A549 (cell line): Measurements from ENCODE around the gene PCID2. TPM values are rescaled to one million over a fixed set of nuclear protein-coding genes. Genes with fewer than 3 reads are reported as not detected.

ENCODE experiments used
- ATAC-seq, 2 experiments: fragments of 200-7000 bp in 1 of 2; fragments of >200 bp in 1 of 2; cut with Nextera tagmentation in 1 of 2; cut with Tn5 transposase in 1 of 2; 3 replicates each; pipeline versions ENCODE4 v1.8.0 to v1.9.1; 2018 to 2020; ENCODE audit warnings: mild to moderate bottlenecking in 1 of 2, moderate library complexity in 1 of 2
- CTCF ChIA-PET: fragments of 300-600 bp; sonication (Branson Sonifier 250); formaldehyde crosslinking; extraction: SDS; loops from one replicate; lab custom pipeline; 2021; ENCODE audit warnings: antibody characterized with exemption, inconsistent platforms; lab: Yijun Ruan, JAX
- POLR2A ChIA-PET: fragments of 350-600 bp; formaldehyde crosslinking; extraction: SDS; loops from one replicate; lab custom pipeline; 2021; ENCODE audit warnings: antibody characterized with exemption, inconsistent platforms; lab: Yijun Ruan, JAX
- DNase-seq, 2 experiments: peaks; one replicate each; pipeline versions ENCODE4 v3.0.0 to v3.0.0-alpha.2; 2011 to 2016; ENCODE audit warnings: low read depth in 1 of 2, low spot score in 1 of 2
- FAIRE-seq: peaks from 2 replicates; lab custom pipeline; 2011; peaks lifted over from hg19 to GRCh38; lab: Jason Lieb, UNC
- H3K27ac ChIP-seq, 2 experiments: fragments of >200 bp; sonication (Bioruptor Twin); formaldehyde crosslinking; 3 replicates each; pipeline ENCODE4 v1.5.1; 2016 to 2017
- H3K4me1 ChIP-seq: fragments of >200 bp; sonication (Bioruptor Twin); formaldehyde crosslinking; 3 replicates; pipeline ENCODE4 v1.6.1; 2016
- H3K4me2 ChIP-seq: fragments of >200 bp; sonication (Bioruptor Twin); formaldehyde crosslinking; 3 replicates; pipeline ENCODE4 v1.6.1; 2016
- H3K4me3 ChIP-seq: fragments of >200 bp; sonication (Bioruptor Twin); formaldehyde crosslinking; 3 replicates; pipeline ENCODE4 v1.5.1; 2016
- H3K9me3 ChIP-seq: fragments of >200 bp; sonication (Bioruptor Twin); formaldehyde crosslinking; 3 replicates; pipeline ENCODE4 v1.6.1; 2016
- ATOH8 ChIP-seq: fragments of 250-450 bp; sonication (Bioruptor Pico); IDR thresholded peaks from 2 replicates; pipeline ENCODE4 v1.5.0; 2020; ENCODE audit warnings: low read depth, mild to moderate bottlenecking, moderate library complexity
- CEBPB ChIP-seq, 2 experiments: fragments of >200 bp in 1 of 2; sonication (Bioruptor Twin) in 1 of 2; formaldehyde crosslinking in 1 of 2; IDR thresholded peaks; 2 replicates each; pipeline ENCODE4 v1.6.1; 2012 to 2016
- EHMT2 ChIP-seq: fragments of 200-600 bp; sonication (generic); IDR thresholded peaks from 2 replicates; pipeline ENCODE4 v1.6.1; 2016; ENCODE audit warnings: antibody characterized with exemption, low read depth, mild to moderate bottlenecking, moderate library complexity
- FOXS1 ChIP-seq: fragments of 250-450 bp; sonication (Bioruptor Pico); IDR thresholded peaks from 2 replicates; pipeline ENCODE4 v1.5.0; 2020; ENCODE audit warnings: mild to moderate bottlenecking, moderate library complexity
- HDAC2 ChIP-seq: fragments of 200-600 bp; sonication (generic); IDR thresholded peaks from 2 replicates; pipeline ENCODE4 v1.6.1; 2016
- HMGXB4 ChIP-seq: fragments of 250-450 bp; sonication (Bioruptor Pico); IDR thresholded peaks from 2 replicates; pipeline ENCODE4 v1.5.0; 2021; ENCODE audit warnings: mild to moderate bottlenecking, moderate library complexity, borderline replicate concordance
- HOXA7 ChIP-seq: fragments of 250-450 bp; sonication (Bioruptor Pico); IDR thresholded peaks from 2 replicates; pipeline ENCODE4 v1.5.0; 2020; ENCODE audit warnings: mild to moderate bottlenecking, moderate library complexity
- HOXB13 ChIP-seq: fragments of 250-450 bp; sonication (Bioruptor Pico); IDR thresholded peaks from 2 replicates; pipeline ENCODE4 v1.5.0; 2020; ENCODE audit warnings: low read depth, mild to moderate bottlenecking, moderate library complexity
- JUN ChIP-seq, 2 experiments: fragments of >200 bp; sonication (Bioruptor Twin); formaldehyde crosslinking; IDR thresholded peaks; 2 replicates in 1 of 2; 3 replicates in 1 of 2; pipeline ENCODE4 v1.6.1; 2016 to 2017
- JUNB ChIP-seq: fragments of >200 bp; sonication (Bioruptor Twin); formaldehyde crosslinking; IDR thresholded peaks from 2 replicates; pipeline ENCODE4 v1.6.1; 2016
- KDM5A ChIP-seq: fragments of 200-600 bp; sonication (generic); IDR thresholded peaks from 2 replicates; pipeline ENCODE4 v1.6.1; 2016; ENCODE audit warnings: antibody characterized with exemption, mild to moderate bottlenecking
- MAFK ChIP-seq: fragments of 450-650 bp; IDR thresholded peaks from 2 replicates; pipeline ENCODE4 v1.6.1; 2014; ENCODE audit not compliant: partially characterized antibody
- MAZ ChIP-seq: fragments of 150-350 bp; IDR thresholded peaks from 2 replicates; pipeline ENCODE4 v1.6.1; 2014; ENCODE audit warnings: antibody characterized with exemption, low read depth, low read length, borderline replicate concordance
- MYC ChIP-seq: IDR thresholded peaks from 2 replicates; pipeline ENCODE4 v1.6.1; 2012; ENCODE audit warnings: mild to moderate bottlenecking, inconsistent platforms, low read length, improper control_type of control experiment, borderline replicate concordance
- NFE2L2 ChIP-seq: fragments of 150-350 bp; conservative IDR thresholded peaks from 2 replicates; pipeline ENCODE4 v1.6.1; 2014; ENCODE audit warnings: low read length
- NR3C1 ChIP-seq: fragments of >200 bp; sonication (Bioruptor Twin); formaldehyde crosslinking; IDR thresholded peaks from 3 replicates; pipeline ENCODE4 v1.6.1; 2017
- POLR2A ChIP-seq: IDR thresholded peaks from 2 replicates; pipeline ENCODE4 v1.6.1; 2012; ENCODE audit warnings: mild to moderate bottlenecking, low read length
- POLR2AphosphoS2 ChIP-seq: conservative IDR thresholded peaks from 2 replicates; pipeline ENCODE4 v1.6.1; 2012; ENCODE audit warnings: low read length, improper control_type of control experiment, inconsistent platforms
- RCOR1 ChIP-seq: fragments of 150-350 bp; IDR thresholded peaks from 2 replicates; pipeline ENCODE4 v1.6.1; 2014; ENCODE audit warnings: antibody characterized with exemption, low read length, low read depth
- RNF2 ChIP-seq: fragments of 200-600 bp; sonication (generic); IDR thresholded peaks from 2 replicates; pipeline ENCODE4 v1.6.1; 2016; ENCODE audit warnings: low read depth, mild to moderate bottlenecking, antibody characterized with exemption, moderate library complexity, borderline replicate concordance
- SMC3 ChIP-seq: fragments of >200 bp; sonication (Bioruptor Twin); formaldehyde crosslinking; IDR thresholded peaks from 3 replicates; pipeline ENCODE4 v1.6.1; 2018; ENCODE audit warnings: inconsistent platforms
- SREBF2 ChIP-seq: fragments of 450-650 bp; IDR thresholded peaks from 2 replicates; pipeline ENCODE4 v1.6.1; 2014; ENCODE audit warnings: mild to moderate bottlenecking, moderate library complexity
- TP53 ChIP-seq: fragments of 250-450 bp; sonication (Bioruptor Pico); IDR thresholded peaks from 2 replicates; pipeline ENCODE4 v1.5.0; 2021; ENCODE audit warnings: mild to moderate bottlenecking, moderate library complexity
- WGBS: methylation state at CpG from one replicate; pipeline ENCODE4 v1.1.6; 2017; ENCODE audit errors: missing lambda C conversion rate; 5-methylcytosine and 5-hydroxymethylcytosine counted together
- polyA plus RNA-seq, 4 experiments: library from polyadenylated mRNA; depleted of rRNA in 3 of 4; stranded (reverse); fragments of >200 nt; fragmentation: RNase III in 1 of 4; extraction: RNeasy Plus Mini Kit Qiagen cat#74134 plus additional on column Dnase treatment in 1 of 4; gene quantifications; 2 replicates in 3 of 4; 3 replicates in 1 of 4; pipeline ENCODE4 v1.2.3, GENCODE V29; 2011 to 2017
- TF ChIP-seq, protein P1 (sequence below): IDR thresholded peaks from 2 replicates; pipeline ENCODE4 v1.6.1; 2012
- TF ChIP-seq, protein P2 (sequence below): fragments of >200 bp; sonication (Bioruptor Twin); formaldehyde crosslinking; IDR thresholded peaks from 3 replicates; pipeline ENCODE4 v1.5.1; 2016

The PCID2 gene
- polyA plus RNA-seq, 2 of the 4 experiments (the other 2 are of a cell fraction), result 37.7 to 68.7 TPM

DNA sequence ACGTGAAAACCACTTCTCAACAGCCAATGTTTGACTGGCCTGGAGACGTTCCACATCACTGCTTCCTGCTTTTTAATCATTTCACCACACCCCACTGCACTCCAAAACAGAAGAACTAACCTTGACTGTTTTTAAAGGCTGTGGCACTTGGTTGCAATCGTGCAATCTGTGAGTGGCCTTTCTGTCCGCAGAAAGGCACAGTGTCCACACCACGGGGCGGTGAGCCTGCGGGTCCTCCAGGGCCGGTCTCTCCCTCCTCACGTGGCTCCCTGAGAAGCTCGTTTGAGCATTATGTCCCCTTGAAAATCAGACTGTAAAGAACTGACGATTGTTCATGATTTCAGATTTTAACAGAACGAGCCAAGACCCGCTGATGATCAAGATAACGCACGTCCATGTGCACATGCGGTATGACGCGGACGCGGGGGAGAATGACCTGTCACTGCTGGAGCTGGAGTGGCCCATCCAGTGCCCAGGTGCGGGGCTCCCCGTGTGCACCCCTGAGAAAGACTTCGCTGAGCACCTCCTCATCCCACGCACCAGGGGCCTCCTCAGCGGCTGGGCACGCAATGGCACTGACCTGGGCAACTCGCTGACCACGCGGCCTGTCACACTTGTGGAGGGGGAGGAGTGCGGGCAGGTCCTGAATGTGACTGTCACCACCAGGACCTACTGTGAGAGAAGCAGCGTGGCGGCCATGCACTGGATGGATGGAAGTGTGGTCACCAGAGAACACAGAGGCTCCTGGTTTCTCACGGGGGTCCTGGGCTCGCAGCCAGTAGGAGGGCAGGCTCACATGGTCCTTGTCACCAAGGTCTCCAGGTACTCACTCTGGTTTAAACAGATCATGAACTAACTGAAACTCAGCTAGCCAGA is 37.0 kb downstream of the PCID2 start:
- no peak for TF ChIP-seq RCOR1
- FAIRE-seq, result no peak
- ATAC-seq, result no peak
- H3K4me3 ChIP-seq, result no peak overlapping the region
- 94% methylated on average over 22 of the region's 34 CpGs for WGBS
- CTCF ChIA-PET, result no interaction called here
- H3K4me1 ChIP-seq, result no peaks in the 10 kb centered on the region
- DNase-seq, result no peak
- no peaks in the 10 kb centered on the region for H3K9me3 ChIP-seq
- H3K4me2 ChIP-seq, result no peak overlapping the region
- H3K27ac ChIP-seq, result no peak overlapping the region
- POLR2A ChIA-PET, result no interaction called here

- POLR2A ChIA-PET, result no interaction called here
- no peak overlapping the region for H3K27ac ChIP-seq
- CTCF ChIA-PET, result interaction anchor here (1.1 kb wide), 1 partner anchor 11 kb away, joined by 3 read pairs; no protein-coding TSS in a partner anchor
- H3K4me1 ChIP-seq, result no peaks in the 10 kb centered on the region
- H3K9me3 ChIP-seq, result no peaks in the 10 kb centered on the region
- no peak for TF ChIP-seq HOXB13 (CRISPR knock-in tag)
- no peak for TF ChIP-seq RNF2
- no peak for TF ChIP-seq FOXS1 (CRISPR knock-in tag)
- no peak for TF ChIP-seq TP53
- no peak for TF ChIP-seq KDM5A
- TF ChIP-seq HMGXB4, result no peak
- TF ChIP-seq NR3C1, result no peak
- TF ChIP-seq HOXA7 (CRISPR knock-in tag), result no peak
- no peak for TF ChIP-seq MYC
- TF ChIP-seq POLR2A, result no peak
- no peak for TF ChIP-seq EHMT2
- no peak for TF ChIP-seq MAZ
- TF ChIP-seq MAFK, result no peak
- TF ChIP-seq JUN (IDR thresholded peaks at IDR 0.05), result no peak
- DNase-seq (no peak), FAIRE-seq (no peak), ATAC-seq (no peak)
- WGBS, result 89% methylated on average over 5 of the region's 5 CpGs
- no peak overlapping the region for H3K4me2 ChIP-seq
- H3K4me3 ChIP-seq, result no peak overlapping the region
Measured at GRCh38 chr13:113170511-113170910, 38.0 kb downstream of the PCID2 start.

GRCh38 chr13:113169277-113170272 is 38.9 kb downstream of the PCID2 start:
- no peak overlapping the region for H3K27ac ChIP-seq
- ATAC-seq (no peak), FAIRE-seq (no peak), DNase-seq (no peak)
- ChIA-PET CTCF (interaction anchor here (1.1 to 1.2 kb wide), 2 partner anchors 12 to 13 kb away, joined by 3 read pairs; no protein-coding TSS in a partner anchor), POLR2A (no interaction called here)
- H3K4me3 ChIP-seq, result no peak overlapping the region
- no peak overlapping the region for H3K4me2 ChIP-seq
- H3K9me3 ChIP-seq, result no peaks in the 10 kb centered on the region
- WGBS, result 90% methylated on average over 13 of the region's 13 CpGs
- no peaks in the 10 kb centered on the region for H3K4me1 ChIP-seq
- no peak for TF ChIP-seq MAZ
- TF ChIP-seq, protein P1, sequence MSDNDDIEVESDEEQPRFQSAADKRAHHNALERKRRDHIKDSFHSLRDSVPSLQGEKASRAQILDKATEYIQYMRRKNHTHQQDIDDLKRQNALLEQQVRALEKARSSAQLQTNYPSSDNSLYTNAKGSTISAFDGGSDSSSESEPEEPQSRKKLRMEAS, result no peak
- no peak for TF ChIP-seq MAFK
- no peak for TF ChIP-seq JUN (IDR thresholded peaks at IDR 0.05)
- no peak for TF ChIP-seq POLR2AphosphoS2
- TF ChIP-seq SMC3, result no peak
- TF ChIP-seq JUNB, result no peak
- TF ChIP-seq ATOH8 (CRISPR knock-in tag), result no peak
- TF ChIP-seq RNF2, result no peak
- TF ChIP-seq SREBF2, result no peak
- TF ChIP-seq TP53, result no peak
- TF ChIP-seq HDAC2, result no peak
- no peak for TF ChIP-seq NFE2L2
- TF ChIP-seq, protein P2, sequence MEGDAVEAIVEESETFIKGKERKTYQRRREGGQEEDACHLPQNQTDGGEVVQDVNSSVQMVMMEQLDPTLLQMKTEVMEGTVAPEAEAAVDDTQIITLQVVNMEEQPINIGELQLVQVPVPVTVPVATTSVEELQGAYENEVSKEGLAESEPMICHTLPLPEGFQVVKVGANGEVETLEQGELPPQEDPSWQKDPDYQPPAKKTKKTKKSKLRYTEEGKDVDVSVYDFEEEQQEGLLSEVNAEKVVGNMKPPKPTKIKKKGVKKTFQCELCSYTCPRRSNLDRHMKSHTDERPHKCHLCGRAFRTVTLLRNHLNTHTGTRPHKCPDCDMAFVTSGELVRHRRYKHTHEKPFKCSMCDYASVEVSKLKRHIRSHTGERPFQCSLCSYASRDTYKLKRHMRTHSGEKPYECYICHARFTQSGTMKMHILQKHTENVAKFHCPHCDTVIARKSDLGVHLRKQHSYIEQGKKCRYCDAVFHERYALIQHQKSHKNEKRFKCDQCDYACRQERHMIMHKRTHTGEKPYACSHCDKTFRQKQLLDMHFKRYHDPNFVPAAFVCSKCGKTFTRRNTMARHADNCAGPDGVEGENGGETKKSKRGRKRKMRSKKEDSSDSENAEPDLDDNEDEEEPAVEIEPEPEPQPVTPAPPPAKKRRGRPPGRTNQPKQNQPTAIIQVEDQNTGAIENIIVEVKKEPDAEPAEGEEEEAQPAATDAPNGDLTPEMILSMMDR, result no peak
- TF ChIP-seq CEBPB (IDR thresholded peaks at IDR 0.05), result no peak
